A172 (cell line): ENCODE results near the gene THADA. TPM values are rescaled to one million over a fixed set of nuclear protein-coding genes. Genes with fewer than 3 reads are reported as not detected.

Source experiments
- DNase-seq: peaks from one replicate; pipeline ENCODE4 v3.0.0-alpha.2; 2015; ENCODE audit warnings: low spot score
- total RNA-seq: library from RNA; depleted of rRNA; stranded (reverse); fragments of >200 nt; shearing (Covaris generic); gene quantifications from 2 replicates; pipeline ENCODE4 v1.2.3, GENCODE V29; 2014

Gene THADA
- total RNA-seq, 1 experiment from 2014 or later, result 19.7 TPM

- DNase-seq, result no peak
Measured at GRCh38 chr2:43210467-43211303, 385.2 kb downstream of the THADA start.

DNA sequence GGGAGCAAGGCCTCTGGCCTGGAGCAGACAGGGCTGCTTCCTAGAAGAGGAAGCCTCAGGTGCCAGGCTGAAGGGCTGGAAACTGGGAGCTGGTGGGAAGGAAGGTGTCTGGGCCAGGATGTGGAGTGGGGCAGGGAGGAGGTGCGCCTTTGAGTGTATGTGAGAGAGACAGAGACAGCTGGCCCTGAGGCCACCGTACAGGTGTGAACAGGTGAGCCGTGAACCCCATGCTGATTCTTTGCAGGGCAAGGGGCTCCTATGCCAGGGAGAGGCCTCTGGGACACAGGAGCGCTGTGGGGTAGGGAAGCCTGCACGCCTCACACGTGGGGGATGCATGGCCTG is 385.7 kb downstream of the THADA start:
- DNase-seq, result no peak

DNA sequence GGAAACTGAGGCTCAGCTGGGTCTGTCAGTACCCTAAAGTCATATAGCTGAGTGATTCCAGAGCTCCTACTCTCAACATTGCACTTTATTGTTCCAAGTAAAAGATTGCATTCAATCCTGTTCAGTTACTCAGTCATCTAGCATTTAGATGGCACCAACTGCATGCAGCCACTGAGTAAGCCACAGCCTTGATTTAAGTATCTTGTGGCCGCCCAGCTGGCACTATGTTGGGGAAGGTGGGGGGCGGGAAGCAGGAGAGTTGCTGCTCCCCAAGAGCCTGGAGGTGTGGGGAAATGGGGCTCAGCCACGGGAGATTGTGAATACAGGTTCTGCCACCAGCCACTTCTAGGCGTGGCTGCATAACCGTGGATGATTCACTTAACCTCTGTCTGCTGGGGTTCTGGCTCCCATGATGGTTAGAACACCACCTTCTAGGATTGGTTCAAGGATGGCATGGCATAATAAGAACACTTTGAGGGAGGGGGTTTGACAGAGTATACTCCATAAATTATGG is 386.6 kb downstream of the THADA start:
- no peak for DNase-seq

- DNase-seq, result no peak
Measured at GRCh38 chr2:43207553-43208300, 388.1 kb downstream of the THADA start.

GRCh38 chr2:43206602-43207001 is 389.2 kb downstream of the THADA start:
- DNase-seq, result no peak

- DNase-seq, result no peak
Measured at GRCh38 chr2:43203373-43203772, 392.5 kb downstream of the THADA start.

- no peak for DNase-seq
Measured at GRCh38 chr2:43202289-43202688, 393.5 kb downstream of the THADA start.

DNA sequence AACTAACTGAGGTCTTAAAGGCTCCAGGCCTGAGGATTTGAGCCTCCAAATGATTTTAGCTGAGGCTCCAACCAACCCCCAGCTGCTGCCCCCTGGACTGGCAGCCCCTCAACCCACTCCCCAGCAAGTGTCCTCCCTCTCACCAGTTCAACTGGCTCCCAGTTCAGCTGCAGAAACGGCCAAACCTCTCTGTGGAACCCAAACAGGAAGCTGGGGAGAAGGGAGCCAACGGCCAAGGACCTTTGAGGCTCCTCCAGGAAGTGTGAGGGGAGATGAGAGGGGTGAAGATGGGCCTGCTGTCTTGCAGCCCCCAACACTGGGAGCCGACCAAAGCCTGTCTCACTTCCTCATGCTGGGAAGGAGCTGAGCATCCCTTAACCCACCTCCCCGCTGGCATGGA is 394.3 kb downstream of the THADA start:
- DNase-seq, result no peak

DNA sequence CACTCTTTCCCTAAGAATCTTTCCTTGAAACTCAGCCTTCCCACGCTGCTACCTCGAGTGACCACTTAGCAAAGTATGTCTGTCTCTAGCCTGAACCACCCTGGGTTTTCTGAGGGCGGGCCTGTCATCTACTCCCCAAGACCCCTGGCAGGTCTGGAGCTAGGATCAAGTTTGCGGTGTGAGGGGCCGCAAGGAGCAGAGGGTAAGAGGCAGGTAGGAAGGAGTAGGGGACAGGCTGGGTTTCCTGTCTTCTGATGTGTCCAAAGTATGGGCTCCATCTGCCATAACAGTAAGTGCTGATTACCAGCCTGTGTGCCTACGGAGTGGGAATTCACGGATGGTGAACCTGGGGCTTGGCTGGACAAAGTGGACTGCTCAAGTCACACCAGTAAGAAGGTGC is 394.8 kb downstream of the THADA start:
- no peak for DNase-seq

DNA sequence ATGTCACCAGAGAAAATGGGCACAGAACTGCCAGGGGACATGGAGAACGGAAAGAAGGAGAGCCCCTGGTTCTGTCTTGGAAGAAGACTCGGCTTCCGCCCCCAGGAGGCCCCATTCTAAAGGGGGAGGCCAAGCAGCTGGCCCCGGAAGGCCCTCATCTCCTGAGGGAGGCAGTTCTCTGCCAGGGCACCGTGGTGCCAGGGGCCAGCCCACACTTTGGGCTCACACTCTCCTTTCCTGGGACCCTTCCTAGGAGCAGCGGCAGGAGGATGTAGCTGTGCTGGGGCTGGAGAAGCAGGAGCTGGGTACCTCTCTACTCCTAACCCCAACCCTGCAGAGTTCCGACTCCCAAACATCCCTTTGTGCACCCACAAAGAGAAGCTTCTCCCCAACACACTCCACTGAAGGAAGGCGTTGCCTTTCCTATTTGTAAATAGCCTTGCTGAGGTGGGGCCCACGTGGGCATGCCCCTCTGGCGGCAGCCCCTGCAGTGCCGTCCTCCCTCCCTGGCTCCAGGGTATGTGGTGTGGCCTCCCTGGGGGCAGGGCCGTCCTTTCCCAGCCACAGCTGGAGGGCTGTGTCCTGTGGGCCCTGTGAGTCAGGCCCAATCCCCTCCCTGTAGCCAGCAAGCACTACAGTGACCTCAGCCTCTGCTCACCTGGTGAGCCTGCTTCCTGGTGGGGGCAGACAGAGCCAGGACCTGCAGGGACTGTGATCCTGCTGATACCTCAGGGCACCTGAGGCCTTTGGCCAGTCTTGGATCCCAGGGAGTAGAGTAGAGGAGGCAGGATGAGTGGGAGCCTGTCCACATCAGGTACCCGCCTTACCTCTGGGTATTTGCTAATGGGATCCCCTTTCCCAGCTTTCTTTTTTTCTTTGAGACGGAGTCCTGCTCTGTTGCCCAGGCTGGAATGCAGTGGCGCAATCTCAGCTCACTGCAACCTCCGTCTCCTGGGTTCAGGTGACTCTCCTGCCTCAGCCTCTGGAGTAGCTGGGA is 396.0 kb downstream of the THADA start:
- peak; percentile 55 for DNase-seq

DNA sequence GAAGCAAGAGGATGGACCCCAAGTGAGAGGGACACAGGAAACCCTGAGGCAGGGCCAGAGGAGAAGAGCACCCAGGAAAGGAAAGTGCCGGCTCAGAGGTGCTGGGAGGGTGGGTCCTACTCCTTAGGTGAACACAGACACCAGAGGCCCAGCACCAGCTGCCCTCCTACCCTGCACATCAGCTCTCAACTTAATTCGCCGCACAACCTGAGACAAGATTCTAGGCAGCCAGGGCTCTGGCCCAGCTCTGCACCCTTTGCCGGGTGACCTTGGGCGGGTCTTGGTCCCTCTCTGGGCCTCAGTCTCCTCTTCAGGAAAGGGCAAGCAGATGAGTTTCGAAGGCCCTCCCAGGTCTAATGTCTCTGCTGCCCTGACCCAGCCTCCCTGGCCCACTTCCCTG is 397.6 kb downstream of the THADA start:
- no peak for DNase-seq

GRCh38 chr2:43197588-43197896 is 398.3 kb downstream of the THADA start:
- no peak for DNase-seq

DNA sequence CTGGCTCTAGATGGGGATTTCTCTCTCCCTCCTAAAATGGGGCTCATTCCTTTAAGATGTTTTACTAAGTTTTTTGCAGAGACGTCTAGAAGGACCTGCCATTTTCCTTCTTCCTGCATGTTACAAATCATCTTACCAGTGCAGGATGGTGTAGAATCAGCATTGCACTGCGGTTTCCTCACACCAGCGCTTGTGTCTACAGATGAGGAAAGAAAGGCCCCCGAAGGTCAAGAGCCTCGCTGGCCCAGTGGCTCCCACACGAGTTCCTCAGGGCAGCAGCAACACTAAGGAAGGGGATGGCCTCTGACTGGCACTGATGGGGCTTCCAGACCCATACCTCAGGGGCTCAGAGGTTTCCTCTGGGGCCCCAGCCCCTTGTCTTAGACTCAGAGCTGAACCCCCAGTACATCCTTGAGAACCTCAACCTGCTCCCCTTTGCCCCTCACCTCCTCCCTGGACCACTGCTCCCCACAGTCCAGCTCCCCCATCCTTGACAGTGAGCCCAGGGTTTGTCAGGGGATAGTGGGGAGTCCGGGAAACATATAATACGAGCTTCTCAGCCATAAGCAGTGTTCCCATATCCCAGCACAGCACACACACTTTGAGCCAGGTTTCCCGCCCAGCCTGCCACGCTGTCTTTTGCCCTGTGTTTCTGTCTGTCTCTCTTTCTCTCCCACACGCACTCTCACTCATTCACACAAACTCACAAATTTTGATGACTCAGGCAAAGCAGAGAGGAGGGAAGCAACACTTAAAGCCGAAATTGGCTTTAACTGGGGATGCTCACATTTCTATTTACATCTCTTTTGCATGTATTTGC is 398.9 kb downstream of the THADA start:
- no peak for DNase-seq

GRCh38 chr2:43194121-43194869 is 401.5 kb downstream of the THADA start:
- DNase-seq, result no peak

- DNase-seq, result no peak
Measured at GRCh38 chr2:43193652-43194120, 402.2 kb downstream of the THADA start.

- no peak for DNase-seq
Measured at GRCh38 chr2:43192744-43193651, 402.8 kb downstream of the THADA start.

GRCh38 chr2:43191947-43192516 is 403.8 kb downstream of the THADA start:
- DNase-seq, result no peak

- DNase-seq, result no peak
Measured at GRCh38 chr2:43190311-43191052, 405.4 kb downstream of the THADA start.
